H1 (cell line): Measurements from ENCODE around the gene KIF26B. TPM values are rescaled to one million over a fixed set of nuclear protein-coding genes. Genes with fewer than 3 reads are reported as not detected.

Source experiments
- KDM4A ChIP-seq: IDR thresholded peaks from one replicate; pipeline ENCODE4 v1.7.1; 2012; ENCODE audit warnings: low read depth, mild to moderate bottlenecking, moderate library complexity, low read length, inconsistent platforms; ENCODE audit not compliant: severe bottlenecking
- NRF1 ChIP-seq: IDR thresholded peaks from 2 replicates; pipeline ENCODE4 v1.6.1; 2011; ENCODE audit warnings: mild to moderate bottlenecking, low read depth, low read length, improper control_type of control experiment
- TAF7 ChIP-seq: optimal IDR thresholded peaks from 2 replicates; pipeline ENCODE3; 2011; ENCODE audit warnings: low read depth, mild to moderate bottlenecking, inconsistent platforms, low read length, moderate library complexity, borderline replicate concordance
- polyA plus RNA-seq, 7 experiments: library from polyadenylated mRNA; depleted of rRNA in 3 of 7; stranded (reverse) in 5 of 7; unstranded in 2 of 7; fragments of >200 nt in 5 of 7; fragments of 200-250 nt in 2 of 7; gene quantifications; 1 replicate in 5 of 7; 2 replicates in 1 of 7; 4 replicates in 1 of 7; pipeline versions ENCODE4 v1.2.1 to v1.2.3, GENCODE V29; 2011 to 2013; ENCODE audit warnings: missing spikeins in 2 of 7, mixed read lengths in 2 of 7
- total RNA-seq: library from RNA; stranded (reverse); fragmentation: NEBNext Ultra II Directional; extraction: Animal tissue kit (Norgen Biotek cat#: 25700); gene quantifications from 2 replicates; pipeline ENCODE4 v1.2.1, GENCODE V29; 2021
- TF ChIP-seq, protein P1 (sequence below): fragments of 300-600 bp; sonication (generic); IDR thresholded peaks from 2 replicates; pipeline ENCODE4 v1.7.1; 2012; ENCODE audit warnings: low read length, moderate library complexity, mild to moderate bottlenecking, inconsistent platforms; ENCODE audit not compliant: insufficient replicate concordance

The KIF26B gene
- total and polyA plus RNA-seq, 2 of the 8 experiments (the other 6 are each of a cell fraction or from before 2014, with no cell fraction given): 0.06 to 0.28 TPM

DNA sequence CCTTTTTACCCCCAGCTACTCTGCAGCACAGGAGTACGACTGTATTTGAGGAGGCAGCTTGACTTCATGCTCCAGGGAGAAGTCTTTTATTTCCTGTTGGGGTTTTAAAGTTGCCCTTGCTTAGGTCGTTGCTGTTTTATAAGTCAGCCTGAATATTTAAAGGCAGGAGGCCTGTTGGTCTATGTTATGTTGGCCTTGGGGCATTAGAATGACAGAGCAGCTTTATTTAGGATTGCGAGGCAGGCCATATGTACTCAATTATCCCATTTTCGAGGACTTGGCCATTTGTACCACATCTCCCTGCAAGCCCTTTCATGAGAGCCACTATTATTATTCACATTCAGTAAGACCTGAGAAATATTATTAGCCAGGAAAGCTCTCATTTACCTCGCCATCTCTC lies 47.0 kb downstream of the KIF26B start (continued):
- TF ChIP-seq, protein P1, sequence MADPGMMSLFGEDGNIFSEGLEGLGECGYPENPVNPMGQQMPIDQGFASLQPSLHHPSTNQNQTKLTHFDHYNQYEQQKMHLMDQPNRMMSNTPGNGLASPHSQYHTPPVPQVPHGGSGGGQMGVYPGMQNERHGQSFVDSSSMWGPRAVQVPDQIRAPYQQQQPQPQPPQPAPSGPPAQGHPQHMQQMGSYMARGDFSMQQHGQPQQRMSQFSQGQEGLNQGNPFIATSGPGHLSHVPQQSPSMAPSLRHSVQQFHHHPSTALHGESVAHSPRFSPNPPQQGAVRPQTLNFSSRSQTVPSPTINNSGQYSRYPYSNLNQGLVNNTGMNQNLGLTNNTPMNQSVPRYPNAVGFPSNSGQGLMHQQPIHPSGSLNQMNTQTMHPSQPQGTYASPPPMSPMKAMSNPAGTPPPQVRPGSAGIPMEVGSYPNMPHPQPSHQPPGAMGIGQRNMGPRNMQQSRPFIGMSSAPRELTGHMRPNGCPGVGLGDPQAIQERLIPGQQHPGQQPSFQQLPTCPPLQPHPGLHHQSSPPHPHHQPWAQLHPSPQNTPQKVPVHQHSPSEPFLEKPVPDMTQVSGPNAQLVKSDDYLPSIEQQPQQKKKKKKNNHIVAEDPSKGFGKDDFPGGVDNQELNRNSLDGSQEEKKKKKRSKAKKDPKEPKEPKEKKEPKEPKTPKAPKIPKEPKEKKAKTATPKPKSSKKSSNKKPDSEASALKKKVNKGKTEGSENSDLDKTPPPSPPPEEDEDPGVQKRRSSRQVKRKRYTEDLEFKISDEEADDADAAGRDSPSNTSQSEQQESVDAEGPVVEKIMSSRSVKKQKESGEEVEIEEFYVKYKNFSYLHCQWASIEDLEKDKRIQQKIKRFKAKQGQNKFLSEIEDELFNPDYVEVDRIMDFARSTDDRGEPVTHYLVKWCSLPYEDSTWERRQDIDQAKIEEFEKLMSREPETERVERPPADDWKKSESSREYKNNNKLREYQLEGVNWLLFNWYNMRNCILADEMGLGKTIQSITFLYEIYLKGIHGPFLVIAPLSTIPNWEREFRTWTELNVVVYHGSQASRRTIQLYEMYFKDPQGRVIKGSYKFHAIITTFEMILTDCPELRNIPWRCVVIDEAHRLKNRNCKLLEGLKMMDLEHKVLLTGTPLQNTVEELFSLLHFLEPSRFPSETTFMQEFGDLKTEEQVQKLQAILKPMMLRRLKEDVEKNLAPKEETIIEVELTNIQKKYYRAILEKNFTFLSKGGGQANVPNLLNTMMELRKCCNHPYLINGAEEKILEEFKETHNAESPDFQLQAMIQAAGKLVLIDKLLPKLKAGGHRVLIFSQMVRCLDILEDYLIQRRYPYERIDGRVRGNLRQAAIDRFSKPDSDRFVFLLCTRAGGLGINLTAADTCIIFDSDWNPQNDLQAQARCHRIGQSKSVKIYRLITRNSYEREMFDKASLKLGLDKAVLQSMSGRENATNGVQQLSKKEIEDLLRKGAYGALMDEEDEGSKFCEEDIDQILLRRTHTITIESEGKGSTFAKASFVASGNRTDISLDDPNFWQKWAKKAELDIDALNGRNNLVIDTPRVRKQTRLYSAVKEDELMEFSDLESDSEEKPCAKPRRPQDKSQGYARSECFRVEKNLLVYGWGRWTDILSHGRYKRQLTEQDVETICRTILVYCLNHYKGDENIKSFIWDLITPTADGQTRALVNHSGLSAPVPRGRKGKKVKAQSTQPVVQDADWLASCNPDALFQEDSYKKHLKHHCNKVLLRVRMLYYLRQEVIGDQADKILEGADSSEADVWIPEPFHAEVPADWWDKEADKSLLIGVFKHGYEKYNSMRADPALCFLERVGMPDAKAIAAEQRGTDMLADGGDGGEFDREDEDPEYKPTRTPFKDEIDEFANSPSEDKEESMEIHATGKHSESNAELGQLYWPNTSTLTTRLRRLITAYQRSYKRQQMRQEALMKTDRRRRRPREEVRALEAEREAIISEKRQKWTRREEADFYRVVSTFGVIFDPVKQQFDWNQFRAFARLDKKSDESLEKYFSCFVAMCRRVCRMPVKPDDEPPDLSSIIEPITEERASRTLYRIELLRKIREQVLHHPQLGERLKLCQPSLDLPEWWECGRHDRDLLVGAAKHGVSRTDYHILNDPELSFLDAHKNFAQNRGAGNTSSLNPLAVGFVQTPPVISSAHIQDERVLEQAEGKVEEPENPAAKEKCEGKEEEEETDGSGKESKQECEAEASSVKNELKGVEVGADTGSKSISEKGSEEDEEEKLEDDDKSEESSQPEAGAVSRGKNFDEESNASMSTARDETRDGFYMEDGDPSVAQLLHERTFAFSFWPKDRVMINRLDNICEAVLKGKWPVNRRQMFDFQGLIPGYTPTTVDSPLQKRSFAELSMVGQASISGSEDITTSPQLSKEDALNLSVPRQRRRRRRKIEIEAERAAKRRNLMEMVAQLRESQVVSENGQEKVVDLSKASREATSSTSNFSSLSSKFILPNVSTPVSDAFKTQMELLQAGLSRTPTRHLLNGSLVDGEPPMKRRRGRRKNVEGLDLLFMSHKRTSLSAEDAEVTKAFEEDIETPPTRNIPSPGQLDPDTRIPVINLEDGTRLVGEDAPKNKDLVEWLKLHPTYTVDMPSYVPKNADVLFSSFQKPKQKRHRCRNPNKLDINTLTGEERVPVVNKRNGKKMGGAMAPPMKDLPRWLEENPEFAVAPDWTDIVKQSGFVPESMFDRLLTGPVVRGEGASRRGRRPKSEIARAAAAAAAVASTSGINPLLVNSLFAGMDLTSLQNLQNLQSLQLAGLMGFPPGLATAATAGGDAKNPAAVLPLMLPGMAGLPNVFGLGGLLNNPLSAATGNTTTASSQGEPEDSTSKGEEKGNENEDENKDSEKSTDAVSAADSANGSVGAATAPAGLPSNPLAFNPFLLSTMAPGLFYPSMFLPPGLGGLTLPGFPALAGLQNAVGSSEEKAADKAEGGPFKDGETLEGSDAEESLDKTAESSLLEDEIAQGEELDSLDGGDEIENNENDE: no peak
- TF ChIP-seq KDM4A (no peak), TAF7 (no peak), NRF1 (no peak)
